Measurements from ENCODE around the gene IRAG1. TPM values are rescaled to one million over a fixed set of nuclear protein-coding genes. Genes with fewer than 3 reads are reported as not detected.
A peak's percentile ranks its signal among the peaks of the same experiment; 100 is the strongest.

IRAG1 gene
- total RNA-seq, 1 experiment from 2014 or later: 0.64 TPM

GRCh38 chr11:10650630-10651029 lies 42.9 kb downstream of the IRAG1 start:
- Histone ChIP-seq H3K4me1 (peaks cover 50% of the 10 kb centered on the region), H3K4me3 (ENCODE audit: low read depth, low read length) (no peak overlapping the region), H3K9me3 (peaks cover 4% of the 10 kb centered on the region; the same call in 1 of the 2 replicates), H3K27me3 (replicated peaks; ENCODE audit: control insufficient read depth, insufficient read depth, low read length) (no peaks in the 10 kb centered on the region), H3K36me3 (ENCODE audit: control insufficient read depth, insufficient read depth, low read length) (no peaks in the 10 kb centered on the region)
- BruUV-seq (replicated peaks): no TSS peak
- no peaks in the 10 kb centered on the region for H3K9me3 Mint-ChIP-seq (ENCODE audit: unreplicated experiment)
- ChIA-PET POLR2A (no interaction called here), CTCF (no interaction called here)
- no peak overlapping the region for H3K4me3 Mint-ChIP-seq (ENCODE audit: unreplicated experiment)
- no peak for TF ChIP-seq CTCF (IDR thresholded peaks at IDR 0.05; ENCODE audit: insufficient read depth in 1 of 2, low read depth in 1 of 2, low read length in 1 of 2, severe bottlenecking in 1 of 2, unreplicated experiment in 1 of 2)
- H3K27ac Mint-ChIP-seq (ENCODE audit: unreplicated experiment): no peak overlapping the region
- intact Hi-C loops (cut with micrococcal nuclease; ENCODE audit: unreplicated experiment): no loop called here
- peaks cover 17% of the 10 kb centered on the region for H3K4me1 Mint-ChIP-seq (ENCODE audit: low read depth, unreplicated experiment)
- no peaks in the 10 kb centered on the region for H3K36me3 Mint-ChIP-seq (ENCODE audit: insufficient read depth, unreplicated experiment)
- no peaks in the 10 kb centered on the region for H3K27me3 Mint-ChIP-seq (ENCODE audit: insufficient read depth, unreplicated experiment)
- no peak for DNase-seq

GRCh38 chr11:10650166-10650565 lies 43.4 kb downstream of the IRAG1 start:
- no peak overlapping the region for H3K4me3 ChIP-seq (ENCODE audit: low read depth, low read length)
- no peaks in the 10 kb centered on the region for H3K36me3 Mint-ChIP-seq (ENCODE audit: insufficient read depth, unreplicated experiment)
- peaks cover 17% of the 10 kb centered on the region for H3K4me1 Mint-ChIP-seq (ENCODE audit: low read depth, unreplicated experiment)
- H3K4me3 Mint-ChIP-seq (ENCODE audit: unreplicated experiment): no peak overlapping the region
- intact Hi-C loops (cut with micrococcal nuclease; ENCODE audit: unreplicated experiment): no loop called here
- no peaks in the 10 kb centered on the region for H3K9me3 Mint-ChIP-seq (ENCODE audit: unreplicated experiment)
- H3K27me3 ChIP-seq (replicated peaks; ENCODE audit: control insufficient read depth, insufficient read depth, low read length): no peaks in the 10 kb centered on the region
- no peaks in the 10 kb centered on the region for H3K36me3 ChIP-seq (ENCODE audit: control insufficient read depth, insufficient read depth, low read length)
- H3K27ac Mint-ChIP-seq (ENCODE audit: unreplicated experiment): no peak overlapping the region
- no peak for DNase-seq
- no peak for TF ChIP-seq CTCF (IDR thresholded peaks at IDR 0.05; ENCODE audit: insufficient read depth in 1 of 2, low read depth in 1 of 2, low read length in 1 of 2, severe bottlenecking in 1 of 2, unreplicated experiment in 1 of 2)
- H3K9me3 ChIP-seq: peaks cover 4% of the 10 kb centered on the region; the same call in 1 of the 2 replicates
- POLR2A ChIA-PET: no interaction called here
- CTCF ChIA-PET: no interaction called here
- H3K27me3 Mint-ChIP-seq (ENCODE audit: insufficient read depth, unreplicated experiment): no peaks in the 10 kb centered on the region
- peaks cover 45% of the 10 kb centered on the region for H3K4me1 ChIP-seq
- no TSS peak for BruUV-seq (replicated peaks)

DNA sequence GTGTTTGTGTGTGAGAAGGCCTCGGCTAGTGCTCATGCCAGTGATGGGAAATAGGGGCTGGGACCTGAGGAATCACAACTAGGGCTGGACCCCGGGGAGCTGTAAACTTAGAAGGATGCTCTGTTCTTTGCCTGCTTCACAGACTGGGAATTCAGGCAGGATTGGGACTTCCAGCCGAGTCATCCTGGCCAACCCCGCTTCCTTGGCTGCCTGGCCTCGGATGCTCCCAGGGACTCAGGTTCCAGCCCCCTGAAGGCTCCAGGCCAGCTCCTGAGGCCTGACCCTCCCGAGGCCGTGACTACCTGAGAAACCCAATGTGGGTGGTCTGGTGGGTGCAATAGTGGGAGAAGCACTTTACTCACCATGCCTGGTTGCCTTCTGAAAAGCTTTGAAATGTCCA lies 44.7 kb downstream of the IRAG1 start:
- TF ChIP-seq CTCF (IDR thresholded peaks at IDR 0.05; ENCODE audit: insufficient read depth in 1 of 2, low read depth in 1 of 2, low read length in 1 of 2, severe bottlenecking in 1 of 2, unreplicated experiment in 1 of 2): no peak
- no peaks in the 10 kb centered on the region for H3K36me3 ChIP-seq (ENCODE audit: control insufficient read depth, insufficient read depth, low read length)

More for the DNA sequence above, 44.7 kb downstream of the IRAG1 start:
- Mint-ChIP-seq H3K27ac (ENCODE audit: unreplicated experiment) (peak overlapping the region; percentile 35), H3K27me3 (ENCODE audit: insufficient read depth, unreplicated experiment) (no peaks in the 10 kb centered on the region), H3K4me3 (ENCODE audit: unreplicated experiment) (no peak overlapping the region), H3K36me3 (ENCODE audit: insufficient read depth, unreplicated experiment) (no peaks in the 10 kb centered on the region), H3K9me3 (ENCODE audit: unreplicated experiment) (no peaks in the 10 kb centered on the region), H3K4me1 (ENCODE audit: low read depth, unreplicated experiment) (peaks cover 17% of the 10 kb centered on the region)
- no peak overlapping the region for H3K4me3 ChIP-seq (ENCODE audit: low read depth, low read length)
- ChIA-PET CTCF (interaction anchor here (1.0 kb wide), 1 partner anchor 86 kb away, joined by 3 read pairs; no protein-coding TSS in a partner anchor), POLR2A (no interaction called here)
- intact Hi-C loops (cut with micrococcal nuclease; ENCODE audit: unreplicated experiment): no loop called here
- no TSS peak for BruUV-seq (replicated peaks)
- DNase-seq: no peak
- H3K4me1 ChIP-seq: peaks cover 33% of the 10 kb centered on the region
- H3K9me3 ChIP-seq: peaks cover 4% of the 10 kb centered on the region; the same call in 1 of the 2 replicates
- no peaks in the 10 kb centered on the region for H3K27me3 ChIP-seq (replicated peaks; ENCODE audit: control insufficient read depth, insufficient read depth, low read length)
